NCI-H2171 (cell line): ENCODE results near the gene GPR151.
"Not testable (repeated sequence)": the region's sequence is repeated elsewhere in the genome, so short reads cannot be mapped to it uniquely, and the experiment has no call there.

Source experiments
- DNase-seq: peaks from one replicate; lab custom pipeline; 2025; lab: John Stamatoyannopoulos, UW

Gene GPR151

DNA sequence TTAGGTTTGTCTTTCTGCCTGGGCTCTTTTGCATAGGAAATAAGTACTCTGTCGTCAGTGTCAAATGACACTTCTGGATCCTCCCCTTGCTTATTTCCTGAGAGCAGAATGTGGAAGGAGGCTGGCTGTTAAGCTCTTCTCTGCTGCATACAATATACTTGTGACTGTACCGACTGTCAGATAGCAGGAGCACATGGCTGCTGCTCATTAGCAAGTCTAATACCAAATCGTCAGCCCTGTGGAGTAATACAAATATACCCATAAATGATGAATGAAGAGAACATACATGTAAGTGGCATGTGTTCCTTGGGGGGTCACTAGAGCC is at the start of gene GPR151:
Gene GPR151 (minus strand): TSS at position 40 of the 325 bp plus-strand sequence. CDS start 77 bp downstream, outside the sequence.
- DNase-seq = no peak

DNA sequence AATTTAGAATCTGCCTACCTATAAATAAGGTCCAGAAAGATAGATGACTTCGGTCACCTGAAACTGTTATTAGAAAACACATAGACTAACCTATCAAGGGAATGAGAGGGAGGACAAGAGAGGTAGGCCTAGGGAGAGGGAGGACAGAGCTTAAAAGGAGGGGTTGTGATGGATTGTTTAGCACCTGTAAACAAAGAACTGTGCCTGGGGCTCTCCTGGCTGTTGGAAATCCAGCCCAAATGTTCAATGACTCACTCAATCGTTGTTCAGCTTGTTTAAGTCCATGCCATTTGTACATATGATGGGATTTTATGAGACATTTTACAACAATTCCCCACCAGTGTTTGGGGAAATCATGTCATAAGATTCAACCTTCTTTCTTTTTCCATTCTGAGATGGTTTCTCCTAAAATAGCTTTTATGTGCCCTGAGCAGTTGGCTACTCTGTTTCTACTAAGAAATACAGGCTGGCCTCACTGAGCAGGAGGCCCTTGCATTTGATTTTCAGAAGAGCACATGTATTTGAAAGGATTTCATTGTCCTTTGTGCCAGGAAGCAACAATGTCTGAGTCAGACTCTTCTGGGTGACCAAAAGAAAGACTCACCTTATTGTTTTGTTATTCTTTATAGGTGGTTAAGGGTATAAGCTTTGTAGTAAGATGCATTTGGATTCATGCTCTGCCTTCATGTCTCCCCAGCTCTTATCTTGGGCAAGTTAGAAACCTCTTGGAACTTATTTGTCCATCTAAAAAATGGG is 48.2 kb upstream of the GPR151 start:
- DNase-seq = no peak

DNA sequence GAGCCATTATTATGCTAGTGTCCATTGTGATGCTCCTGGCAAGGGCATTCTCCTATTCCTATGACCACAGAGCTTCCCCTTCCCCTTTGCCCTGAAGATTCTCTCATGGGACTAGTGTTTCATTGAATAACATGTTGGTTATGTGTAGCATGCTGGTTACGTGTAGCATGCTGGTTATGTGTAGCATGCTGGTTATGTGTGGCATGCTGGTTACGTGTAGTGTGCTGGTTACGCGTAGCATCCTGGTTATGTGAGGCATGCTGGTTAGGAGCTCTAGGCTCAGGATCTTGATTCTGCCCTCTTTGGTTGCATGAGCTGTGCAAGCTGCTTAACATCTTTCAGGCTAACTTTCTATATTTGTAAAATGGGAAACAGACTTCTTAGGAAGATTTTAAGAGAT is 46.5 kb upstream of the GPR151 start:
- no peak for DNase-seq

DNA sequence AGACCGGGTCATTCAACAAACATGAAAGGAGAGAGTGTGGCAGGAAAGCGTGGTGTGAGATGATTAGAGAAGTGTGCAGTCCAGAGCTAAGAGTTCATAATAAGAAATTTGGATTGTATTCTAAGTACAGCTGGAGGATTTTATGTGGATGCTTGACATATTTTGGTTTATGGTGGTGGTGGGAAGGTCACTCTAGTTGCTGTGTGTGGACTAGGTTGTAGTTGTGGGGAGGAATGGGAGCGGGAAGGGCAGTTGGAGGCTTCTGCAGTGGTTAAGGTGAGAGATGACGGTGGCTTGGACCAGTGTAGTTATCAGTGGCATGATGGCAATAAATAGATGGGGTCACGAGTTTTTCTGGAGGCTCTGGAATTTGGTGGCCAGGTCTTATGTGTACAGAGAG is 45.7 kb upstream of the GPR151 start:
- DNase-seq = no peak

DNA sequence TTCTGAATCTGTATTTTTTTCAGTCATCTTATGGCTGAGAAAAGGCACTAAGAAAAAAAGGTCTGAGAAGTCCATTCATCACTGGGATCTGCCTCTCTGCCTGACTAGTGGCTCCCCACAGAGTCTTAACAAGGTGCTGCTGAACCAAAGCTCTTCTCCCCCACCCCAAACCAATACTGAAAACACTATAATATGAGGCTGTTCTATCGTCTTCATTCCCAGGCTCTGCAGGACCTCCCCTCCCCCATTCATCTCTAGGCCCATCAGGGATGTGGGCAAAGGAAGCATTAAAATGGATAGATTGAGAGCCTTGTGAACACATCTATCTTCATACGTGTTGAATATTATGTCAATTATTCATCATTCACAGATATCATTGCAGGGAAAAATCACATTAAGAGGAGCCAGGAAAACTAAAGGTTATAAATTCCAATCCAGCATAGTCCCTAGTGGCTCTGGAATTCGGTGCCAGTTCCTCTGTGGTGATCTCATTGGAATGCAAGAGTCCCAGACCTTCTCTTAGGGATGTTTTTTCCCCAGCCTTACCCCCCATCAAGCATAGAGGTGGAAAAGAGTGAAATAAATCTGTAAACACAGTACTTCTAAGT is 44.3 kb upstream of the GPR151 start:
- no peak for DNase-seq

DNA sequence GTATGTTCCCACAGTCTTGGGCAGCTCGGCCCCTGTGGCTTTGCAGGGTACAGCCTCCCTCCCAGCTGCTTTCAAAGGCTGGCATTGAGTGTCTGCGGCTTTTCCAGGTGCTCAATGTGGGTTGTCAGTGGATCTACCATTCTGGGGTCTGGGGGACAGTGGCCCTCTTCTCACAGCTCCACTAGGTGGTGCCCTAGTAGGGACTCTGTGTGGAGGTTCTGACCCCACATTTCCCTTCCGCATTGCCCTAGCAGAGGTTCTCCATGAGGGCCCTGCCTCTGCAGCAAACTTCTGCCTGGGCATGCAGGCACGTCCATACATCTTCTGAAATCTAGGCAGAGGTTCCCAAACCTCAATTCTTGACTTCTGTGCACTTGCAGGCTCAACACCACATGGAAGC is 40.9 kb upstream of the GPR151 start:
- DNase-seq = not testable (repeated sequence)

DNA sequence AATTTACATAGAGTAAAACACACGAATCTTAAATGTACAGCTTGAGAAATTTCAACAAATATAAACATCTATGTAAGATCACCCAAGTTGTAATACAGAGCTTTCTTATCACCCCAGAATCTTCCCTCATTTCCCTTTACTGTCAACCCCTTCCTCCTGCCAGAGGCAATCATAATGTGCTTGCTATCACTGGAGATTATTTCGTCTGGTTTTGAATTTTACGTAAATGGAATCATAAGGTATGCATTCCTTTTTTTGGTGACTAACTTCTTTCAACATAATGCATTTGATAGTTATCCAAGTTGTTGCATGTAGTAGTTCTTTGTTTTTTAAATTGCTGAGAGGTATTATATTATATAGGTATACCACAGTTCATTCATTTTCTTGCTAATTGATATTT is 37.5 kb upstream of the GPR151 start:
- DNase-seq = no peak

DNA sequence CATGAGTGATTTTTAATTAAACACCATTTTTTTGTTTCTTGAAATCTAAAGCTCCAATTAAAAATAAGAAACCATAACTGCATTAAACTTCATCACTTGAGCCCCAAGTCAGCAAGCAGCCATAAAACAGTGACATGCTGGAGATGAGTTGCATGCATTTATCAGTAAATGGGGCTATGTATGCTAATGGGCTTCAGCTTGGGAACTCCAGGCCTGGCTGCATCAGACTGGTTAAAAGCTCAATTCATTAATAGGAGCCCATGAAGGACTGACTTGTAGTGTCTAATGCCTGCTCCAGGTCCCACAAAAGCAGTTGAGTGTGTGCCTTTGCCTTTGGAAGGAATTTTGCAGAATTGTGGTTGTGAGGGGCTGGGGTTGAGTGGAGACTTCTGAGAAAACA is 33.6 kb upstream of the GPR151 start:
- DNase-seq = no peak

DNA sequence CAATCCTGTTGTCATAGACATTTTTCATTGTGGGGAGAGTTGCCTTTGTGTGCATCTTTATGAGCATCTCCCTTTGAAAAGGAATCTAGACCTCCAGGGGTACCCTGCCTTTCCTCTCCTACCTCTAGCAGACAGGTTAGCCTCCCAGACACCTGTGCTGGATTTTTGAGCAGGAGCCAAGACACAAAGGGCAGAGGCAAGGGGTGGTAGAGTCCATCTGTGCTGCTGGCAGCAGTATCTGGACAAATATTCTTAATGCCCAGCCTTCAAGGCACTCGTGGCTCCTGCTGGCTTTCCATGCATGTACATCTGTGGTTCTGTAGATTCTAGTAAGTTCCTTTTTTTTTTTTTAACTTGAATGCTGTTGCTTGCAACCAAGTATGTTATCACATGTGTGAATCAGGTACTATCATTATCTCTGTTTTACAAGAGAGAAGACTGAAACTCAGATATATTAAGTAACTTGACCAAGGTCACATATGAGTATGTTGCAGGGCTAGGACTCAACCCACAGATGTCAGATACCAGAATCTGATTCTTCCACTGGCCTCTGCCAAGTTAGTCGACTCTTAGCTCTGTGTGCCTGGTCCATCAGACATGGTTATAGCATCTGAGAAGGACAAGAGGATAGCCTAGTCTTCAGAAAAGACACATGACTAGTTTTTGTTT is 32.9 kb upstream of the GPR151 start:
- DNase-seq = no peak

DNA sequence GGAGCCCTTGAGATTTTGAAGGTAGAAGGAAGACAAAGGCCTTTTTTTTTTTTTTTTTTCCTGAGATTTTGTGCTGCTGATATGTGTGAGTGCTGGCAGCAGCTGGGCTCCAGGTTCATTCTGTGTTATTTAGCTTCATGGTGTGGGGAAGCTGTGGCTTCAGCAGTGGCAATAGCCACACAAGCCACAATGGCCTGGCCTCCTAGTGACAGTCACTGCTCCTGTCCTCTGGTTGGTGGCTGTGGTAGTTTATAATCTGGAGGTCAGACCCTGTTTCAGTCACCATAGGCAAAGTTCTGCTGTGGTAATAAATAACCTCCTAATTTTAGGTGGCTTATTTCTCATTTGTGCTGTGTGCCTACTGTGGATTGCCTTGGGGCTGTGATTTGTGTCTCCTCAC is 28.2 kb upstream of the GPR151 start:
- DNase-seq = no peak

DNA sequence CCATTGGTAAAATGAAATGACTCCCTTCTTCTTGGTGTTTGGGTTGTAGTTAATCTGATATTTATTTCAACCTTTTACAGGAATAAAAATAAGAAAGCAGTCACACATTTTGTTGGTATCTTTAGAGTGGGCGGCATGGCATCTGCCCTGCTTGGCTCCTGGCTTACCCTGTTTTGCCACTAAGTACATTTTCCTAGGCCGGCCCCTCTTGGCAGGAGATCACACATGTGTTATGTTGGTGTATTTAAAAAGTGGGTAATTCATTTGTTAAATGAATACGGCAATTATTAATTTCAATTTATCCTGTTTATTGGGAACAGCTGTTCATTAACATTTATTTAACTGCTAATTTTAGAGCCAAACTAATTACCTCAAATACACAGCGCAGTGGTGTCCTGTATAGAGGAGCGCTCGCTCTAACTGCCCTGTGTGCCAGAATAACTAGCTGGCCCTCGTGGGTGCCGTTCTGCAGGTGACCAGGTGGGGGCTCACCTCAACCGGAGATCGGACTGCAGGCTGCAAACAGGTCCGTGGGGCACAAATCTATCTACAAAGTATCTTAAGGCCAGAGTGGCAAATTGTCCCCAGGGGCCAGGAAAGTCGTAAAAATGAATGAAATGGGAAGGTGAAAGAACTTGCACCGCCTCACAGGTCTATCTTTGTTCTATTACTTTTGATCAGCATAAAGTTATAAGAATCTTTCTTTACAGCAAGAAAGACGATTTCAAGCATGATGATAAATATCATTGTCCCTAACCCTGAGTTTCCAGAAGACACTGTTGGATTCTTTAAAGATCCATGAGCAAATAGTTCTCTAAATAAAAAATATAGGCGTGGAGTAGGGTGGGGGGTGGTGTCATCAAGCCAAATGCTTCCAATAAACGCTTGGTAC is 26.2 kb upstream of the GPR151 start:
- peak; percentile 33 for DNase-seq

DNA sequence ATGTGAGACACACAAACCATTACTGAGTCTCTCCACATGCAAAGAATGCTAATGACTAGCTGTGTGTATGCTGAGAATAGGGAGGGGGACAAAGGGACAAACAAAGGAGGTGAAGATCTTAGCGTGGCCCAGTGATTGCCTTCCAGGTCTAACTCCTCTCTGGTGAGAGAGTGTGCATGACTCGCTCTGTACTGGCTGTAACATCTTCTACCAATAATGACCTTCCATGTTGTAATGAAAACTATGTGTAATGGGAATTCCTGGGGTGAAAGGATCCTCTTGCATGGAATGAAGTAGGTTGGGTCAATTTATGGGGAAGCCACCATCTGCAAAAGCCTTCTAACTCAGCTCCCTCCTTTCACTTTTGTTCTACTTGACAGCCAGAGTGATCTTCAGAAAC is 24.4 kb upstream of the GPR151 start:
- no peak for DNase-seq

DNA sequence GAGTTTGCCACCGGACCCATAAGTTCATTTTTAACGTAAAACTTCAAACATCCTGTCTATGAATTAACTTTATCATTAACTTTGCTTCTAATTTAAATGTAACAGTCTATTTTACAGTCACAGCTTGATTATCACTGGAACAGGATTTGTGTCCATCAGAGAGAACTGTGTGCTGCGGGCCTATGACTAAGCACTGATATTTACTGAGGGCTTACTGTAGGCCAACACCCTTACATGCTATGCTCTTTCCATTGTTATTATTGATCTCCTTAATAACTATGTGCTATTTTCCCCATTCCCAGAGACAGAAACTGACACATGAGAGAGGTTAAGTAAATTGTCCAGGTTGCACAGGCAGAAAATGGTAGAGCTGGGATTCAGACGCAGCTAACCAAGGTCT is 24.0 kb upstream of the GPR151 start:
- DNase-seq = no peak

DNA sequence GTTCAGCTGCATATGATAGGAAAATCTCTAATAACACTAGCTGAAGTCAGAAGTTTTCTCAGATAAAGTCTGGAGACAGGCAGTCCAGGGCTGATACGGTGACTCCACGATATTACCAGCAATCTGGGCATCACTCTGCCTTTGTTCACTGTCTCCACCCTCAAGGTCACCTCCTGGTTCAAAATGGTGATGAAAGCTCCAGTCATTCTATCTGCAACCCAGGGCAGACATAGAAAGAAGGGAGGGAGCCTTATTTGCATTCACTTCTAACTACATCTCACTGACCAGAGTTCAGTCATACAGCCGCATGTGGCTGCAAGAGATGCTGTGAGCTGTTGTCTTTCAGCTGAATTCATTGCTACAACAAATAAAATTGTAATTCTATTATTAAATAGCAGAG is 22.4 kb upstream of the GPR151 start:
- no peak for DNase-seq

DNA sequence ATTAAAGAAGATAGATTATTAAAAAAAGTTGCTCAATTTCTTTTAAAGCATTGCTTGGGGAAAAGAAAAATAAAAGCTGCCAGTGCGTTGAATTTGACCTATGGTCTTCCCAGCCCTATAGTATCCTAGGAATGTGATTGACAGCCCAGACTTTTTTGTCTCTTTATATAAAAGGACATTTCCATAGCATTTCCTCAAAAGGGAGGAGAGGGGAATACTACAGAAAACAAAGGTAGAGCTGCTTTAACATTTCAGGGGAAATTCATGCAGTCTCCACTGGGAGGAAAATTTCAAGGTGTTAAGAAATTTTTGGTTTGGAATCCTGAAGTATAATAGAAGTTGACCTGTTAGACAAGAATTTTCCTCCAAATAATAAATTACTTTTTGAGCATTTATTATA is 17.9 kb upstream of the GPR151 start:
- DNase-seq = no peak

DNA sequence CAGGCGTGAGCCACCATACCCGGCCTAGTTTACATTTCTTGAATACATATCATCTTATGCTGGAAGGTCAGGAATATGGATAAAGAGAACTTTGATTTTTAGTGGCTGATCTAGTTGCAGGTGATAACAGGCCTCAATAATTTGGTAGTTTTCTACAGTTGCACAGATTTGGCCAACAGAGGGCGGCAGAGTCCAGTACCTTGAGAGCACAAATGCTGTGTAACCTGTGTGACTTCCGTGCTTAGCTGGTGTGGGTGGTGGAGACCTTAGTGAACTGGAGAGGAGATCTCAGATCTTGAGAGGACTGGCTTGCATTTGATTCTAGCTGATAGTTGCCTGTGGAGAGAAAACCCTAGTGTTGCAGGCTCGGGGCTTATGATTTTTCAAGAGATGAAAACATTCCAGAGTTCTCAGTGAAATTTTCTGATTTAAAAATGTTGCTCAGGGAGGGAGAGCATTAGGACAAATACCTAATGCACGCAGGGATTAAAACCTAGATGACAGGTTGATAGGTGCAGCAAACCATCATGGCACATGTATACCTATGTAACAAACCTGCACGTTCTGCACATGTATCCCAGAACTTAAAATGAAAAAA is 17.4 kb upstream of the GPR151 start:
- peak; percentile 47 for DNase-seq

DNA sequence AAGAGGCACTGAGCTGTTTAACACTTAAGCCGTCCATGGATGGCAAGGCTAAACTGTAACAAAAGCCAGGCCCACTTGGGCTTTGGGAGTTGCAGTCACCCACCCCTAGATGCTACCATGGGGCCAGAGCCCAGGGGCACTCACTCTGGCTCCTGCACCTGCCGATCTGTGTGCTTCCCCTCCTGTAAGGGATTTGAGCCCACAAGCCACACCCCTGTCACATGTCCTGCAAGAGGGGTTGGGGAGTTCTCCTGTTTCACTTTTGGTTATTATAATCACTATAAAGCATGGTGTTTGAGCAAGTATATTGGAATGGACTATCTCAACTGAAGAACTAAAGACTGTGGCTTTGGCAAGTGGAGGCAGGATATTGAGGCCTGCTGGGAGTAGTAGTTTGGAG is 14.0 kb upstream of the GPR151 start:
- no peak for DNase-seq

DNA sequence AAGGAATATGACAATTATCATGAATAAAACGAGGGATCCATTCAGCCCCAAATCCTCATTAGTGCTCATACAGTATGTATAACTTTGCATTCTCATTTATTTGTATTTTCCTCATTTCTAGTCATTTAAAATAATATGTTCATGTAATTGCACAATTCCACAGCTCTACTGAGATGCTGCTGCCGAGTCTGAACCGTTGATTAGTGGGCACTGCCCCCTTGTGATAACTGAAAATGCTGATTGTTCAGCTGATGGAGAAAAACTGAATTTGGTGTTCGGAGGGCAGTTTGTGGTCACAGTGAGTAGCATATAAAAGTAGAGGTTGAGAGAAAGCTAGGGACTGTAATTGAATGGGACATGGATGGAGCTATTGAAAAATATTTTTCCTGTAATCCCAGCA is 12.2 kb upstream of the GPR151 start:
- DNase-seq = no peak

DNA sequence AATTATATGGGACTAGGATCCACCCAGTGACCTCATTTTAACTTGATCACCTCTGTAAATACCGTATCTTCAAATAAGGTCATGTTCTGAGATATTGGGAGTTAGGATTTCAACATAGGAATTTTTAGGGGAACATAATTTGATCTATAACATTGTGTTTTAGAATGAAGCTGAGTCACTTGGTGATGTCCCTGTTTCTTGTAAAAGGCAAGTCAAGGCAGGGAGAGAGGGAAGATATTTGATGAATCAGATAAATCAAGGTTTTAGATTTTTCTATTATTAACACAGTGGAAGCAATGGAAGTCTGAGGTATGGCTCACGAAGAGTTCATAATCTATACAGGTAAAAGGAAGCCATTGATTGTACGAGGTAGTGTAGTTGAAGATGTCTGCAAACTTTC is 11.8 kb upstream of the GPR151 start:
- DNase-seq = no peak

DNA sequence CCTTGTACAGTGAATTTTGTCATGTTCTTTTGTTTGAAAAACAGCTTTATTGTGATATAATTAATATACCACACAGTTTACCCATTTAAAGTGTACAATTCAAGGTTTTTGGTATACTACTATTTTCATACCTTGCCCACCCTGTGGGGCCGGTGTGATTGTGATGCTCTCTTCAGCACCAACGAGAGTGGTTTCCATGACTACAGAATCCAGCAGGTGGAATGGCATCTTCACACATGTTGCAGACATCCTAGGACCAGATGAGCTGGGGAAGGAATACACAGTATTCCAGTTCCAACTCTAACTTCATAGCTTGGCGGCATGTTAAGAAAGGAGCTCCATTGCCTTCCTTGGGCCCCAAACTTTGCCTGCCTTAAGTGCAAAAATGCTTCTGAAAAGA is 7.7 kb upstream of the GPR151 start:
- DNase-seq = no peak

DNA sequence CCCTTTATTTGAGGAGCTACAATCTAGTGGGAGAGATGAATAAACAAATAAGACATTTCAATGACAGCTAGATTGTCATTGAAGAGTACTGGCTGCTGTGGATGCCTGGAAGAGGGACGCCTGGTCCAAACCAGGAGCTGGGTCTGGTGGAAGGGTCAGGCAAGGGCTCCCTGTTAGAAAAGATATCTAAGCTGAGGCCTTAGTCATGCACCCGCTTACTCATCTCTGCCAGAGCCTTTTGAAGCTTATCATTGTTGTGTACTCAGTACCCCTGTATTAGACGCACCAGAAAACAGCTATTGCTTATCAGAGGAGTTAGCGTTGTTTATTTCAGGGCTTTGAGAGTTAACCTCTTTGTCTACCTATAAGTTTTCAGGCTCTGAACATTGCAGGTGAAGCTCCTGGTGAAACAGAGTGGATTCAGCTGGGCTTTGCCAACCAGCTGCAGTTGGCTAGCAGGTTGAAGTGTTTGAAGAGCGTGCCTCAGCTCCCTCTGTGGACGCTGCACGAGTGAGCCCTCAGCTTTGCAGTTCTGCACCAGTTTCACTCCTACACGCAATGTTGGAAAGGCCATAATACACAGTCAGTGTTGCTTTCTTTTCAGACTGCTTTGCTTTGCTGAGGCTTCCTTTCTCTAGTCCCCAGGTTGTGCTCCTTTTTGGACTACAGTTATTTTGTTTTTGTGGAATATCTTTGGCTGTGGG is 5.6 kb upstream of the GPR151 start:
- no peak for DNase-seq

DNA sequence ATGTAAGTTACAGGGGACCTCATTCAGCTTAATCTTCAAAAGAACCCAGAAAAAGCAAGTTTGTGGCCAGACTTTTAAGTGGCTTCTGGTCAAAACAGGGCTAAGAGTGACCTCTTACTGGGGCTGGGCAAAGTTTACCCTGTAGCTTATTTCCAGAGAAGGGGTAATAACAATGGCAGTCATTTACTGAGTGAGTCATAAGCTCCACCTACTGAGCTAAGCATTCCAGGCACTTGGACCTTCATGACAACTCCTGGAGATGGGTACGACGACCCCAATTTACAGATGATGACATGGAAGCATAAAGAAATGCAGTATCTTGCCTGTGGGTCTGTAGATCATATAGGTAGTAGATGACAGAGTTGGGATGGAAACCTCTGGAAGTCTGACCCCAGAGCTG is 4.7 kb upstream of the GPR151 start:
- DNase-seq = no peak
